ENCODE results near the gene ATP11C. TPM values are rescaled to one million over a fixed set of nuclear protein-coding genes. Genes with fewer than 3 reads are reported as not detected.
A peak's percentile ranks its signal among the peaks of the same experiment; 100 is the strongest.

ATP11C gene
- total RNA-seq, 3 donors from 2014 or later = 10.8 to 17.0 (median 13.1) TPM

DNA sequence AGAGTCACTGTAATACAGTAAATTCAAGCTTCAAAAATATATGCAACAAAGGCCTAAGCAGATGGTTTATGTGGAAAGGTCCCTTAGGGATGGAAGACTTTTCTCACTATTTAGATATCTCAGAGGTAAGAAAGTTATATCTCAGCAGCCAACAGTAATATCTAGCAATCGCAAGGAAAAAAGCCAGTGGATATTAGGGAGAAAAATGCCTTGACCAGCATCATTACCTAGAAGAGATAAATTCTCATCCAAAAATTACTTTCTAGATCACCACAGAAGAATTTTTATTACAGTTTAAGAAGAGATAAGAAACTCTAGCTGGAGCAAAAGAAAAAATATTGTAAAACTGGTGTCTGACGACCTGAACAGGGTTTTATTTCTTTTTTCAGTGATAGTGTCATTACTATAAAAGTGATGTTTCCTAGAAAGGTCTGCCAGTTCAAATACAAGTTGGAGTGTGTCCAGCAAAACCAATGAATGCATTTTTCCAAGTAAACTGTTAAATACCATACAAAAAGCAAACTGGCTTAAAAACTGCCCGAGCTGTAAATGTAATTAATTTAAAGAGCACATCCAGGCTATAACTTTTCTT lies 100.0 kb downstream of the ATP11C start:
- Histone ChIP-seq H3K4me3 (no peak overlapping the region), H3K9me3 (no peaks in the 10 kb centered on the region), H3K36me3 (ENCODE audit: low read depth) (no peaks in the 10 kb centered on the region), H3K4me1 (ENCODE audit: low read depth) (peaks cover 6% of the 10 kb centered on the region)
- no peak for ATAC-seq
- TF ChIP-seq, protein P1, sequence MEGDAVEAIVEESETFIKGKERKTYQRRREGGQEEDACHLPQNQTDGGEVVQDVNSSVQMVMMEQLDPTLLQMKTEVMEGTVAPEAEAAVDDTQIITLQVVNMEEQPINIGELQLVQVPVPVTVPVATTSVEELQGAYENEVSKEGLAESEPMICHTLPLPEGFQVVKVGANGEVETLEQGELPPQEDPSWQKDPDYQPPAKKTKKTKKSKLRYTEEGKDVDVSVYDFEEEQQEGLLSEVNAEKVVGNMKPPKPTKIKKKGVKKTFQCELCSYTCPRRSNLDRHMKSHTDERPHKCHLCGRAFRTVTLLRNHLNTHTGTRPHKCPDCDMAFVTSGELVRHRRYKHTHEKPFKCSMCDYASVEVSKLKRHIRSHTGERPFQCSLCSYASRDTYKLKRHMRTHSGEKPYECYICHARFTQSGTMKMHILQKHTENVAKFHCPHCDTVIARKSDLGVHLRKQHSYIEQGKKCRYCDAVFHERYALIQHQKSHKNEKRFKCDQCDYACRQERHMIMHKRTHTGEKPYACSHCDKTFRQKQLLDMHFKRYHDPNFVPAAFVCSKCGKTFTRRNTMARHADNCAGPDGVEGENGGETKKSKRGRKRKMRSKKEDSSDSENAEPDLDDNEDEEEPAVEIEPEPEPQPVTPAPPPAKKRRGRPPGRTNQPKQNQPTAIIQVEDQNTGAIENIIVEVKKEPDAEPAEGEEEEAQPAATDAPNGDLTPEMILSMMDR (IDR thresholded peaks at IDR 0.05) = no peak
- intact Hi-C loops (cut with DNase I, micrococcal nuclease) = no loop called here
- no peak for DNase-seq

DNA sequence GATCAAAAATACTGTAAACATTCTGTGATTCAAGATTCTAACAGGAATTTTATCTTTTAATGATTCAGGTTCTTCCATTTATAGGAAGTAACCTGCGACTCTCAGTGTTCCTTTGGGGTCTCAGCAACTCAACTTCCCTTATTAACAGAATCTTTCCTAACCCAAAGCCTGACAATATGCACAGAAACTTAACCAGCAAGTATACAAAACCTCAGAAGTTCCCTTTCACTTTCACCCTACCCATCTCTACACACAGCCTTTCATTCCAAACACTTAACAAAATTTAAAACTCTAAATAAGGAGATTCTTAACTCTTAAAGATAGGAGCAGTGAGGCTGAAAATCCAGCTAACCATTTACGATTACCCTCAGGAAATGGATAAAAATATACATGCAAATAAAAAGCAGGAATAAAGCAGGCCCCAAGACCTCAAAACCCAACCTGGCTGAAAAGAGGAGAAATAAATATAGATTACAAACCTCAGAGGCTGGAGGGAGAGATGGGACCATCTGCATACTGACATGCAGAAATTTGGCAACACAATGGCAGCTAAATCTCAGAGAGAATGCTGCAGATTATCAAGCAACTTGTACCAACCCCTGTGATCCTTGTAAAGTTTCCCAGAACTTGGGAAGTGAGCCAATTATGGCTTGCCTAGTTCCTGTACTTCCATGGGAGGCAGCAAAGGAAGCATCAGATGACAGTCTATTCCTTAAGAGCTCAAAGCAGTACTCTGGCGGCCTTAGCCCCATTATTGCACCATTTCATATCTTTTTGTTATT lies 101.0 kb downstream of the ATP11C start:
- Histone ChIP-seq H3K9me3 (no peaks in the 10 kb centered on the region), H3K4me3 (no peak overlapping the region), H3K36me3 (ENCODE audit: low read depth) (no peaks in the 10 kb centered on the region), H3K4me1 (ENCODE audit: low read depth) (peaks cover 6% of the 10 kb centered on the region)
- DNase-seq (peak in 1 of 3 donors; percentile 39), ATAC-seq (peak; percentile 83)
- intact Hi-C loops (cut with DNase I, micrococcal nuclease) = no loop called here
- TF ChIP-seq, protein P1 (IDR thresholded peaks at IDR 0.05) = no peak

DNA sequence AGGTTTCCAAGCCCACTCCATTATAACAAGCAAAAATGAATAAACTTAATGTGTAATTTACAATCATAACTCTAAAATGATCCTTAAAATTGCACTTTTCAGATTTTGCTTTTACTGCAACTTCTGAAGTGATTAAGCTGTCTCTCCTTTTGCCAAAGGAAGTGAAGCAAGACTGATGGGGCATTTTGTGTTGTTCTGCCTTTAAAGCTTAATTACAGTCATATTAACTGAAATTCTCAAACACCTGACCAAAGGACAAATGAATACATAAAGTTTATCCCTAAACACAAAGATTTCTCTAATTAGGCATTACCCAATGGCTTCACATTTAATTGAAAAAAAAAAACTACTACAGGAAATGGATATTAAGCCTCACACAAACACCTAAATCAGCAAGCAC lies 101.8 kb downstream of the ATP11C start:
- intact Hi-C loops (cut with DNase I, micrococcal nuclease) = no loop called here
- Histone ChIP-seq H3K36me3 (ENCODE audit: low read depth) (no peaks in the 10 kb centered on the region), H3K4me1 (ENCODE audit: low read depth) (peaks cover 6% of the 10 kb centered on the region), H3K9me3 (no peaks in the 10 kb centered on the region), H3K4me3 (no peak overlapping the region)
- TF ChIP-seq, protein P1 (IDR thresholded peaks at IDR 0.05) = no peak
- ATAC-seq (no peak), DNase-seq (no peak)

DNA sequence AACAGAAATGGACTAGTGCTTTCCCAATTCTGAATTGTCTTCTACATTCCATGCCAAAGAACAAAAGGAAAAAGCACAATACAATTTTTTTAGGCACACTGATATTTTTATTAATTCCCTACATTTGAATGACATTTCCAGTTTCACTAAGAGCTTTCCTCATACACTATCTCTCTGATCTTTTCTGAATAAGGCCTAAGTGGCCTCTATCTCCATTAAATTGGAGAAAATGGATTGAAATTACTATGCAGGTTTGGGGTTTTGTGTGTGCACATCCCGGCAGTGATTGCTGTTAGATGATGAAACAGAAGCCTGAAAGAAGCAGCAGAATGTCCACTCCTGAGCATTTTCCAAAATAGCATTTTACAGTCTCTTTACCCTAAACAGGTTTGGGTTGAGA lies 104.0 kb downstream of the ATP11C start:
- no peak for ATAC-seq
- H3K4me1 ChIP-seq (ENCODE audit: low read depth) = peaks cover 6% of the 10 kb centered on the region

DNA sequence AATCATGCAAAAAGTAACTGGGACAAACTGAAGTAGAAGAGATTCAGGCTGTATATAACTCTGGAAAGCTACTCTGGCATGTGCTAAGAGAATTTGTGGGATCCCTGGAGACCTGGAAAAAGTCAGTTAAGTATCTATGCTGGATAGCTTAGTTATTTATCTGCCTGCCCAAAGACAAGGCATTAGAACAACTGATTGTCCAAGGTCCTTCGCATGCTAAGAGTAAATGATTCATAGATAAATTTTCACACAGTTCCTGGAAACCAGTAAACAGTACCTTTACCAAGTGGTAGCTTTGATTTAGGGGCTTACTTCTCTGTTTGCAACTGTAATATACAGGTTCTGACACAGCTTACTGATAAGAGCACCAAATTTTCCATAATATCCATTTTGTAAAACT lies 104.8 kb downstream of the ATP11C start:
- H3K36me3 ChIP-seq (ENCODE audit: low read depth) = no peaks in the 10 kb centered on the region
- TF ChIP-seq, protein P1 (IDR thresholded peaks at IDR 0.05) = no peak
- ATAC-seq (peak; percentile 70), DNase-seq (no peak)
- H3K9me3 ChIP-seq = no peaks in the 10 kb centered on the region
- no peak overlapping the region for H3K4me3 ChIP-seq
- intact Hi-C loops (cut with DNase I, micrococcal nuclease) = no loop called here
- peaks cover 6% of the 10 kb centered on the region for H3K4me1 ChIP-seq (ENCODE audit: low read depth)

More for the DNA sequence above, 104.0 kb downstream of the ATP11C start:
- no peaks in the 10 kb centered on the region for H3K9me3 ChIP-seq
- TF ChIP-seq, protein P1 (IDR thresholded peaks at IDR 0.05) = no peak
- DNase-seq = no peak
- H3K4me3 ChIP-seq = no peak overlapping the region
- H3K36me3 ChIP-seq (ENCODE audit: low read depth) = no peaks in the 10 kb centered on the region
- intact Hi-C loops (cut with DNase I, micrococcal nuclease) = no loop called here
